Lung (tissue), 12 donors: Measurements from ENCODE around the gene KCNIP2. TPM values are rescaled to one million over a fixed set of nuclear protein-coding genes. Genes with fewer than 3 reads are reported as not detected.
A peak's percentile ranks its signal among the peaks of the same experiment; 100 is the strongest.

Source experiments
- ATAC-seq: fragments of 200-7000 bp; cut with Tn5 transposase; one replicate; pipeline ENCODE4 v1.9.1; 2020; ENCODE audit warnings: moderate number of reproducible peaks; ENCODE audit not compliant: insufficient read depth, low FRiP score
- DNase-seq, 3 donors: peaks; one replicate each; pipeline ENCODE4 v3.0.0-alpha.2; 2013 to 2017
- H3K27ac ChIP-seq, 2 donors: one replicate each; pipeline ENCODE4 v1.5.1; 2013; ENCODE audit warnings: mild to moderate bottlenecking in 2 of 2, moderate library complexity in 2 of 2, control low read depth in 1 of 2, inconsistent platforms in 1 of 2, low read depth in 1 of 2, low read length in 1 of 2
- H3K27me3 ChIP-seq, 3 donors: one replicate each; pipeline ENCODE4 v1.5.1; 2013; ENCODE audit warnings: low read length in 2 of 3; ENCODE audit not compliant: control insufficient read depth in 3 of 3, insufficient read depth in 3 of 3
- H3K36me3 ChIP-seq, 4 donors: one replicate each; pipeline ENCODE4 v1.5.1; 2013; ENCODE audit warnings: low read length in 4 of 4, mild to moderate bottlenecking in 1 of 4, moderate library complexity in 1 of 4; ENCODE audit not compliant: control insufficient read depth in 4 of 4, insufficient read depth in 4 of 4
- H3K4me1 ChIP-seq, 5 donors: one replicate each; pipeline ENCODE4 v1.5.1; 2013; ENCODE audit warnings: low read length in 5 of 5, mild to moderate bottlenecking in 2 of 5, moderate library complexity in 1 of 5; ENCODE audit not compliant: control insufficient read depth in 5 of 5, insufficient read depth in 5 of 5
- H3K4me3 ChIP-seq: one replicate; pipeline ENCODE4 v1.5.1; 2013; ENCODE audit warnings: mild to moderate bottlenecking, control low read depth, moderate library complexity
- H3K9ac ChIP-seq, 2 donors: one replicate each; pipeline ENCODE4 v1.5.1; 2013; ENCODE audit warnings: low read length in 2 of 2, control low read depth in 1 of 2; ENCODE audit not compliant: insufficient read depth in 1 of 2
- H3K9me3 ChIP-seq, 4 donors: one replicate each; pipeline ENCODE4 v1.5.1; 2013; ENCODE audit warnings: low read length in 3 of 4, mild to moderate bottlenecking in 1 of 4, moderate library complexity in 1 of 4; ENCODE audit not compliant: control insufficient read depth in 4 of 4, insufficient read depth in 3 of 4
- CTCF ChIP-seq: IDR thresholded peaks from 2 replicates; pipeline ENCODE4 v1.5.1; 2012; ENCODE audit warnings: mild to moderate bottlenecking; ENCODE audit errors: control extremely low read depth, extremely low read depth
- WGBS, 2 donors: extraction: QIAGEN DNeasy Blood & Tissue Kit; methylation state at CpG; one replicate each; pipeline ENCODE4 v1.1.7; 2013; 5-methylcytosine and 5-hydroxymethylcytosine counted together
- polyA plus RNA-seq, 2 donors: library from polyadenylated mRNA; stranded (reverse); fragments of 200-250 nt; gene quantifications; one replicate each; pipeline ENCODE4 v1.2.1, GENCODE V29; 2013
- total RNA-seq, 2 donors: library from RNA; depleted of rRNA in 1 of 2; stranded (reverse); fragments of >200 nt in 1 of 2; gene quantifications; one replicate each; pipeline ENCODE4 v1.2.1, GENCODE V29; 2014 to 2021
- donor health status: control.
- donor health status: control.
- donor health status: Bipolar disorder and iron deficiency.
- donor health status: healthy.
- donor health status: DM: yes; HTN: yes; CAD: no.

Gene KCNIP2
- total and polyA plus RNA-seq, 4 donors, result 0.37 to 3.1 (median 2.1) TPM

- Histone ChIP-seq H3K9ac (no peak overlapping the region), H3K27me3 (peaks cover 0 to 41% (median 31%) of the 10 kb centered on the region in 3 donors), H3K9me3 (no peaks in the 10 kb centered on the region), H3K4me1 (peaks cover 3 to 35% (median 18%) of the 10 kb centered on the region in 5 donors), H3K36me3 (peaks cover 6 to 20% (median 11%) of the 10 kb centered on the region in 4 donors), H3K27ac (no peak overlapping the region), H3K4me3 (no peak overlapping the region)
- DNase-seq, result peak; percentile 55 to 59 (median 59)
- peak; percentile 73 for TF ChIP-seq CTCF
- ATAC-seq, result peak; percentile 63
- 60 to 65% methylated on average over 14 of the region's 14 CpGs for WGBS, 2 donors
These were observed 62.6 kb downstream of the KCNIP2 start for GRCh38 chr10:101780818-101781654.

- peaks cover 3 to 35% (median 18%) of the 10 kb centered on the region in 5 donors for H3K4me1 ChIP-seq
- peaks cover 0 to 43% (median 33%) of the 10 kb centered on the region in 3 donors for H3K27me3 ChIP-seq
- DNase-seq, result no peak
- H3K36me3 ChIP-seq, result peaks cover 3 to 13% (median 6%) of the 10 kb centered on the region in 4 donors
- H3K4me3 ChIP-seq, result no peak overlapping the region
- H3K9me3 ChIP-seq, result no peaks in the 10 kb centered on the region
- no peak overlapping the region for H3K27ac ChIP-seq
- no peak overlapping the region for H3K9ac ChIP-seq
- 16 to 23% methylated on average over 17 of the region's 17 CpGs for WGBS, 2 donors
- ATAC-seq, result no peak
- TF ChIP-seq CTCF, result no peak
These were observed 63.3 kb downstream of the KCNIP2 start for GRCh38 chr10:101780187-101780817.

- Histone ChIP-seq H3K9ac (no peak overlapping the region), H3K36me3 (peaks cover 0 to 6% (median 4%) of the 10 kb centered on the region in 4 donors), H3K4me1 (peaks cover 3 to 35% (median 18%) of the 10 kb centered on the region in 5 donors), H3K27ac (no peak overlapping the region), H3K27me3 (peaks cover 0 to 49% (median 36%) of the 10 kb centered on the region in 3 donors), H3K9me3 (no peaks in the 10 kb centered on the region), H3K4me3 (no peak overlapping the region)
- DNase-seq (peak; percentile 67 to 80 (median 74)), ATAC-seq (peak; percentile 80)
- peak; percentile 62 for TF ChIP-seq CTCF
- 1 to 2% methylated on average over 49 to 51 of the region's 51 CpGs for WGBS, 2 donors
These were observed 63.9 kb downstream of the KCNIP2 start for GRCh38 chr10:101779544-101780186.
